Measurements from ENCODE around the gene ARL8B. TPM values are rescaled to one million over a fixed set of nuclear protein-coding genes. Genes with fewer than 3 reads are reported as not detected.

ARL8B gene
- polyA plus RNA-seq, 1 of the 3 experiments (the other 2 are of a cell fraction) = 21.9 TPM

- TF ChIP-seq EP300 (IDR thresholded peaks at IDR 0.05; ENCODE audit: borderline replicate concordance in 1 of 2, low read depth in 1 of 2, low read length in 1 of 2) (no peak), TAF1 (IDR thresholded peaks at IDR 0.05; ENCODE audit: borderline replicate concordance, low read depth, low read length) (no peak), NFIC (IDR thresholded peaks at IDR 0.05; ENCODE audit: borderline replicate concordance) (no peak), TCF12 (IDR thresholded peaks at IDR 0.05) (no peak), POLR2AphosphoS5 (IDR thresholded peaks at IDR 0.05; ENCODE audit: low read depth, low read length) (no peak)
- TF ChIP-seq, protein P1, sequence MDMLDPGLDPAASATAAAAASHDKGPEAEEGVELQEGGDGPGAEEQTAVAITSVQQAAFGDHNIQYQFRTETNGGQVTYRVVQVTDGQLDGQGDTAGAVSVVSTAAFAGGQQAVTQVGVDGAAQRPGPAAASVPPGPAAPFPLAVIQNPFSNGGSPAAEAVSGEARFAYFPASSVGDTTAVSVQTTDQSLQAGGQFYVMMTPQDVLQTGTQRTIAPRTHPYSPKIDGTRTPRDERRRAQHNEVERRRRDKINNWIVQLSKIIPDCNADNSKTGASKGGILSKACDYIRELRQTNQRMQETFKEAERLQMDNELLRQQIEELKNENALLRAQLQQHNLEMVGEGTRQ (IDR thresholded peaks at IDR 0.05; ENCODE audit: borderline replicate concordance, low read depth, low read length) = no peak
Observed at GRCh38 chr3:5186858-5187155, 64.7 kb downstream of the ARL8B start (continued).

DNA sequence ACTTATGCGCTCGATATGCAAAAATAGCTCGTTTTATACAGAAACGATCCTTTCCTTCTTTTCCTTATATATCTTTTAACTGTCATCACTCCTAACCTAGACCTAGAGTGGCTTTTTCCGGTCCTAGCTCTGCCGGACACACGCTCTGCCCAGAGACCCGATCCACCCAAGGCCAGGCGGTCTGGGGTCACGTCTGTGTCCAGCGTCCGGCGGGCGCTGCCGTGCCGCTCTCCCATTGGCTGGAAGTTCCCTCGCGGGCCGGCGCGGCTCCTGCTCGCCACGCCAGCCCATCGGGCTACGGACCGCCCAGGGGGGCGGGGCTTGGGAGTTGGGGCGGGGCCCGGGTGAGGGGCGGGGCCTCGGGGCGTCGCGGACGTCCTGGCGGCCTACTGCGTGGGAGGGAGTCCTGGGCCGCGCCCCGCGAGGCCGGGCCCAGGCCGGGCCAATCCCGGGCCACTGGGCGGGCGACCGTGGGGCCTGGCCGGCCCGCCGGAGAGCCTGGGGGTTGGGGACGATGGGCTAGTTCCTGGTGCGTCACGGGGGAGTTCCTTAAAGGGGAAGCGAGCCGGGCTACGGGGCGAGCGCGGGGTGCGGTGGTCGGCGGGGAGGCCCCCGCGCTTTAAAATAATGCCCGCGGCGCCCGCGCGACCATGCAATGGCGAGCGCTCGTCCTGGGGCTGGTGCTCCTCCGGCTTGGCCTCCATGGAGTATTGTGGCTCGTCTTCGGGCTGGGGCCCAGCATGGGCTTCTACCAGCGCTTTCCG is 65.2 kb downstream of the ARL8B start, which contains the start of gene EDEM1:
TSS of gene EDEM1 (plus strand) at position 552 of the 764 bp plus-strand sequence. CDS start at position 651, 99 bp downstream.
- Histone ChIP-seq H3K9me3 (no peaks in the 10 kb centered on the region), H3K4me1 (ENCODE audit: control insufficient read depth in 1 of 2, insufficient read depth in 2 of 2, low read depth in 1 of 2, low read length in 1 of 2) (peaks cover 9 to 16% of the 10 kb centered on the region in 2 experiments; a peak in 3 of 4 replicates), H3K9me2 (no peaks in the 10 kb centered on the region), H3K9ac (peak within 1 kb of the TSS; percentile 94), H3K4me2 (peak within 1 kb of the TSS; percentile 89), H3K27ac (ENCODE audit: low read depth in 2 of 2, low read length in 1 of 2) (peak within 1 kb of the TSS; percentile 76 to 81), H3K79me2 (ENCODE audit: insufficient read depth) (peaks cover 48% of the 10 kb centered on the region), H3K27me3 (ENCODE audit: insufficient read depth) (no peaks in the 10 kb centered on the region), H2AFZ (ENCODE audit: low read depth) (peak within 1 kb of the TSS; percentile 39; the same call in 1 of the 2 replicates), H3K36me3 (replicated peaks in 1 of 2; ENCODE audit: control insufficient read depth in 1 of 2, insufficient read depth in 2 of 2, low read length in 1 of 2) (peaks cover 6 to 18% of the 10 kb centered on the region in 2 experiments), H3F3A (replicated peaks; ENCODE audit: insufficient read depth) (peaks cover 13% of the 10 kb centered on the region), H3K4me3 (ENCODE audit: low read depth in 2 of 2, low read length in 1 of 2) (peak within 1 kb of the TSS; percentile 86 to 94), H4K20me1 (ENCODE audit: insufficient read depth) (0 out of 2 replicates have a peak, but pooled peaks cover 5% of the 10 kb centered on the region)
- peak; percentile 99 for DNase-seq
- ChIA-PET CTCF (interaction anchor here (1.3 kb wide), 1 partner anchor 65 kb away, joined by 3 read pairs; the partner anchor contains the start of gene ARL8B), POLR2A (no interaction called here)
- WGBS (ENCODE audit: low lambda C conversion rate) = under 1% methylated on average over 31 of the region's 78 CpGs
- TF ChIP-seq FOXJ3 (CRISPR knock-in tag; IDR thresholded peaks at IDR 0.05) = no peak
- TF ChIP-seq, protein P2, sequence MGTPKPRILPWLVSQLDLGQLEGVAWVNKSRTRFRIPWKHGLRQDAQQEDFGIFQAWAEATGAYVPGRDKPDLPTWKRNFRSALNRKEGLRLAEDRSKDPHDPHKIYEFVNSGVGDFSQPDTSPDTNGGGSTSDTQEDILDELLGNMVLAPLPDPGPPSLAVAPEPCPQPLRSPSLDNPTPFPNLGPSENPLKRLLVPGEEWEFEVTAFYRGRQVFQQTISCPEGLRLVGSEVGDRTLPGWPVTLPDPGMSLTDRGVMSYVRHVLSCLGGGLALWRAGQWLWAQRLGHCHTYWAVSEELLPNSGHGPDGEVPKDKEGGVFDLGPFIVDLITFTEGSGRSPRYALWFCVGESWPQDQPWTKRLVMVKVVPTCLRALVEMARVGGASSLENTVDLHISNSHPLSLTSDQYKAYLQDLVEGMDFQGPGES (IDR thresholded peaks at IDR 0.05; ENCODE audit: low read depth, low read length) = no peak
- TF ChIP-seq SMC3 (IDR thresholded peaks at IDR 0.05; ENCODE audit: low read depth, low read length) = no peak
- 0 out of 2 replicates have a peak, but pooled peaks have one; percentile 16 for TF ChIP-seq TAF1 (IDR thresholded peaks at IDR 0.05; ENCODE audit: borderline replicate concordance, low read depth, low read length)
- TF ChIP-seq EP300 (IDR thresholded peaks at IDR 0.05; ENCODE audit: borderline replicate concordance in 1 of 2, low read depth in 1 of 2, low read length in 1 of 2) = 0 out of 4 replicates have a peak, but pooled peaks of 1 of the 2 experiments have one; percentile 23
- TF ChIP-seq GATA2 (CRISPR knock-in tag; IDR thresholded peaks at IDR 0.05) = no peak
- TF ChIP-seq SIN3A (IDR thresholded peaks at IDR 0.05; ENCODE audit: borderline replicate concordance, low read depth, low read length) = peak; percentile 59; the same call in 1 of the 2 replicates
- no peak for TF ChIP-seq TEAD4 (IDR thresholded peaks at IDR 0.05; ENCODE audit: borderline replicate concordance, insufficient read depth)
- TF ChIP-seq, protein P3, sequence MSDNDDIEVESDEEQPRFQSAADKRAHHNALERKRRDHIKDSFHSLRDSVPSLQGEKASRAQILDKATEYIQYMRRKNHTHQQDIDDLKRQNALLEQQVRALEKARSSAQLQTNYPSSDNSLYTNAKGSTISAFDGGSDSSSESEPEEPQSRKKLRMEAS (IDR thresholded peaks at IDR 0.05; ENCODE audit: low read depth) = peak; percentile 75
- peak; percentile 8 for TF ChIP-seq CHD2 (IDR thresholded peaks at IDR 0.05; ENCODE audit: low read length, partially characterized antibody)
- no peak for TF ChIP-seq REST (IDR thresholded peaks at IDR 0.05; ENCODE audit: low read depth, low read length)
- TF ChIP-seq RXRA (IDR thresholded peaks at IDR 0.05; ENCODE audit: borderline replicate concordance, low read depth) = no peak
- TF ChIP-seq TCF12 (IDR thresholded peaks at IDR 0.05) = no peak
- TF ChIP-seq FOSL2 (IDR thresholded peaks at IDR 0.05; ENCODE audit: borderline replicate concordance, low read depth) = peak; percentile 7; the same call in 1 of the 2 replicates
- peak; percentile 28; the same call in 1 of the 2 replicates for TF ChIP-seq GABPA (IDR thresholded peaks at IDR 0.05; ENCODE audit: low read depth)
- TF ChIP-seq ELF1 (IDR thresholded peaks at IDR 0.05) = peak; percentile 83
- no peak for TF ChIP-seq USF1 (IDR thresholded peaks at IDR 0.05; ENCODE audit: borderline replicate concordance, low read depth)
- TF ChIP-seq MEF2A (IDR thresholded peaks at IDR 0.05; ENCODE audit: borderline replicate concordance, low read depth) = no peak
- TF ChIP-seq, protein P1 (IDR thresholded peaks at IDR 0.05; ENCODE audit: borderline replicate concordance, low read depth, low read length) = no peak
- TF ChIP-seq RAD21 (IDR thresholded peaks at IDR 0.05; ENCODE audit: low read length) = no peak
